Measurements from ENCODE around the gene PTPRK. TPM values are rescaled to one million over a fixed set of nuclear protein-coding genes. Genes with fewer than 3 reads are reported as not detected.

PTPRK gene
- total and polyA plus RNA-seq, 2 of the 13 experiments (the other 11 are each of a cell fraction or from before 2014, with no cell fraction given), result 43.6 to 98.3 TPM

- CTCF ChIA-PET (ENCODE audit: low intra/inter-chr PET ratio, low total read pairs), result no interaction called here
- 92% methylated on average over 3 of the region's 3 CpGs for WGBS (ENCODE audit: low lambda C conversion rate)
Measured at GRCh38 chr6:128327890-128328289, 192.5 kb downstream of the PTPRK start.

More at GRCh38 chr6:128327890-128328289, 192.5 kb downstream of the PTPRK start:
- peaks cover 29% of the 10 kb centered on the region for H3K79me2 ChIP-seq (ENCODE audit: insufficient read depth, low read length)
- no peak overlapping the region for H3K9ac ChIP-seq (ENCODE audit: insufficient read depth, low read depth, low read length)
- intact Hi-C loops (cut with micrococcal nuclease; ENCODE audit: unreplicated experiment) (loop anchor here (2.0 to 10.0 kb wide), 3 partner anchors 193 to 591 kb away; partner anchors contain the start of gene PTPRK), in situ Hi-C loops (cut with HindIII; ENCODE audit: extremely low pct_ligation_motif_present, low pct_unique_long_range_greater_than_20kb) (loop anchor here (10.0 kb wide), 1 partner anchor 473 kb away; no protein-coding TSS in a partner anchor)
- ATAC-seq (peak; percentile 89), FAIRE-seq (no peak), DNase-seq (ENCODE audit: low spot score) (peak; percentile 37)
- POLR2A ChIA-PET, result no interaction called here
- no peaks in the 10 kb centered on the region for H3K9me3 ChIP-seq (ENCODE audit: low read length)
- BruUV-seq (replicated peaks), result no TSS peak
- H3K4me3 ChIP-seq (replicated peaks in 1 of 3; ENCODE audit: insufficient read depth in 1 of 3, low read depth in 2 of 3, low read length in 3 of 3), result no peak overlapping the region
- H4K20me1 ChIP-seq (ENCODE audit: insufficient read depth, low read length), result peaks cover 6% of the 10 kb centered on the region; the same call in 1 of the 2 replicates
- H3K4me1 ChIP-seq (ENCODE audit: insufficient read depth, low read length), result no peaks in the 10 kb centered on the region
- H2AFZ ChIP-seq (ENCODE audit: low read length), result no peak overlapping the region
- no peak overlapping the region for H3K4me2 ChIP-seq (ENCODE audit: low read depth, low read length)
- H3K27me3 ChIP-seq (ENCODE audit: control insufficient read depth in 1 of 2, insufficient read depth in 2 of 2, low read length in 2 of 2), result no peaks in the 10 kb centered on the region
- no peak overlapping the region for H3K27ac ChIP-seq (ENCODE audit: extremely low read length, insufficient read depth, low read length)
- no peaks in the 10 kb centered on the region for H3K36me3 ChIP-seq (replicated peaks in 1 of 2; ENCODE audit: control insufficient read depth in 1 of 2, insufficient read depth in 2 of 2, low read length in 2 of 2)
- TF ChIP-seq STAG1 (CRISPR knock-in tag; IDR thresholded peaks at IDR 0.05) (peak; percentile 79), ZNF446 (CRISPR knock-in tag; IDR thresholded peaks at IDR 0.05) (no peak), ZZZ3 (CRISPR knock-in tag; IDR thresholded peaks at IDR 0.05; ENCODE audit: borderline replicate concordance) (0 out of 2 replicates have a peak, but pooled peaks have one; percentile 36), DZIP1 (CRISPR knock-in tag; IDR thresholded peaks at IDR 0.05) (no peak), ZNF567 (CRISPR knock-in tag; IDR thresholded peaks at IDR 0.05; ENCODE audit: borderline replicate concordance) (peak; percentile 44; the same call in 1 of the 2 replicates), SMC3 (IDR thresholded peaks at IDR 0.05; ENCODE audit: low read length) (peak; percentile 42; the same call in 1 of the 2 replicates), RAD21 (CRISPR knock-in tag; IDR thresholded peaks at IDR 0.05) (peak; percentile 47), ZNF18 (CRISPR knock-in tag; IDR thresholded peaks at IDR 0.05; ENCODE audit: insufficient replicate concordance) (no peak), ZMYM4 (CRISPR knock-in tag; IDR thresholded peaks at IDR 0.05) (peak; percentile 58; the same call in 1 of the 2 replicates), CTCF (CRISPR knock-in tag; IDR thresholded peaks at IDR 0.05) (peak; percentile 79)

Measured in HepG2 (cell line).